Spinal cord (tissue), 10 donors: ENCODE measurements around the gene COLGALT1. TPM values are rescaled to one million over a fixed set of nuclear protein-coding genes. Genes with fewer than 3 reads are reported as not detected.

Experiments
- DNase-seq, 6 donors: peaks; one replicate each; pipeline versions ENCODE4 v3.0.0 to v3.0.0-alpha.2; 2013 to 2015; ENCODE audit warnings: low spot score in 6 of 6, low read depth in 4 of 6
- H3K27ac ChIP-seq: one replicate; pipeline ENCODE4 v1.5.1; 2013; ENCODE audit warnings: low read depth, low read length, control low read depth
- H3K27me3 ChIP-seq: one replicate; pipeline ENCODE4 v1.6.1; 2013; ENCODE audit warnings: low read length; ENCODE audit not compliant: control insufficient read depth, insufficient read depth
- H3K36me3 ChIP-seq: one replicate; pipeline ENCODE4 v1.6.1; 2013; ENCODE audit warnings: low read length; ENCODE audit not compliant: control insufficient read depth, insufficient read depth
- H3K4me1 ChIP-seq: one replicate; pipeline ENCODE4 v1.6.1; 2013; ENCODE audit warnings: low read length; ENCODE audit not compliant: control insufficient read depth, insufficient read depth
- H3K4me3 ChIP-seq: one replicate; pipeline ENCODE4 v1.5.1; 2013; ENCODE audit warnings: low read depth, low read length, control low read depth
- H3K9me3 ChIP-seq: one replicate; pipeline ENCODE4 v1.6.1; 2013; ENCODE audit warnings: low read length; ENCODE audit not compliant: control insufficient read depth, insufficient read depth
- WGBS: methylation state at CpG from one replicate; pipeline ENCODE4 v1.1.5; 2013; ENCODE audit warnings: missing lambda C conversion rate; ENCODE audit not compliant: insufficient coverage; 5-methylcytosine and 5-hydroxymethylcytosine counted together
- polyA plus RNA-seq, 2 donors: library from polyadenylated mRNA; unstranded; fragments of 120-200 nt; gene quantifications; one replicate each; pipeline ENCODE4 v1.2.1, GENCODE V29; 2013; ENCODE audit not compliant: insufficient read length in 2 of 2
- total RNA-seq, 2 donors: library from RNA; depleted of rRNA in 1 of 2; stranded (reverse); fragments of 120-200 nt in 1 of 2; fragments of >200 nt in 1 of 2; gene quantifications; one replicate each; pipeline versions ENCODE4 v1.2.3 to v1.2.4, GENCODE V29; 2013 to 2014
- donor health status: healthy.

The COLGALT1 gene
- total and polyA plus RNA-seq, 4 donors: 24.3 to 64.5 (median 39.8) TPM

GRCh38 chr19:17529239-17530158 lies 25.9 kb upstream of the COLGALT1 start:
- 90% methylated on average over 5 of the region's 8 CpGs for WGBS
- no peak overlapping the region for H3K4me3 ChIP-seq
- no peak overlapping the region for H3K27ac ChIP-seq
- H3K4me1 ChIP-seq: peaks cover 5% of the 10 kb centered on the region
- no peaks in the 10 kb centered on the region for H3K9me3 ChIP-seq
- H3K27me3 ChIP-seq: no peaks in the 10 kb centered on the region
- DNase-seq: no peak
- no peaks in the 10 kb centered on the region for H3K36me3 ChIP-seq

GRCh38 chr19:17530586-17530985 lies 24.9 kb upstream of the COLGALT1 start:
- DNase-seq: no peak
- Histone ChIP-seq H3K4me1 (peaks cover 5% of the 10 kb centered on the region), H3K4me3 (no peak overlapping the region), H3K9me3 (no peaks in the 10 kb centered on the region), H3K27me3 (no peaks in the 10 kb centered on the region), H3K27ac (no peak overlapping the region), H3K36me3 (no peaks in the 10 kb centered on the region)
- WGBS: 0% methylated on average over 2 of the region's 8 CpGs

- Histone ChIP-seq H3K9me3 (no peaks in the 10 kb centered on the region), H3K36me3 (no peaks in the 10 kb centered on the region), H3K27me3 (no peaks in the 10 kb centered on the region), H3K27ac (no peak overlapping the region), H3K4me1 (peaks cover 5% of the 10 kb centered on the region), H3K4me3 (no peak overlapping the region)
- DNase-seq: no peak
- 89% methylated on average over 16 of the region's 16 CpGs for WGBS
Measured at GRCh38 chr19:17532116-17532515, 23.3 kb upstream of the COLGALT1 start.

- peaks cover 5% of the 10 kb centered on the region for H3K4me1 ChIP-seq
- DNase-seq: no peak
- no peak overlapping the region for H3K4me3 ChIP-seq
- WGBS: 79% methylated on average over 7 of the region's 7 CpGs
- H3K27ac ChIP-seq: no peak overlapping the region
- no peaks in the 10 kb centered on the region for H3K27me3 ChIP-seq
- H3K9me3 ChIP-seq: no peaks in the 10 kb centered on the region
- H3K36me3 ChIP-seq: no peaks in the 10 kb centered on the region
Measured at GRCh38 chr19:17532557-17532956, 22.9 kb upstream of the COLGALT1 start.

GRCh38 chr19:17534767-17535166 lies 20.7 kb upstream of the COLGALT1 start:
- no peak overlapping the region for H3K4me3 ChIP-seq
- DNase-seq: no peak

GRCh38 chr19:17536955-17537354 lies 18.5 kb upstream of the COLGALT1 start:
- Histone ChIP-seq H3K9me3 (no peaks in the 10 kb centered on the region), H3K36me3 (no peaks in the 10 kb centered on the region), H3K27me3 (no peaks in the 10 kb centered on the region), H3K4me3 (no peak overlapping the region), H3K27ac (no peak overlapping the region), H3K4me1 (peaks cover 14% of the 10 kb centered on the region)
- WGBS: 77% methylated on average over 5 of the region's 6 CpGs
- no peak for DNase-seq

More at GRCh38 chr19:17534767-17535166, 20.7 kb upstream of the COLGALT1 start:
- no peak overlapping the region for H3K27ac ChIP-seq
- H3K36me3 ChIP-seq: no peaks in the 10 kb centered on the region
- no peaks in the 10 kb centered on the region for H3K27me3 ChIP-seq
- H3K9me3 ChIP-seq: no peaks in the 10 kb centered on the region
- H3K4me1 ChIP-seq: peaks cover 17% of the 10 kb centered on the region

GRCh38 chr19:17538684-17539237 lies 16.7 kb upstream of the COLGALT1 start:
- peak in 1 of 6 donors; percentile 11 for DNase-seq
- H3K27ac ChIP-seq: no peak overlapping the region
- no peaks in the 10 kb centered on the region for H3K36me3 ChIP-seq
- WGBS: 4% methylated on average over 13 of the region's 13 CpGs
- H3K4me1 ChIP-seq: peaks cover 14% of the 10 kb centered on the region
- peak overlapping the region; percentile 45 for H3K4me3 ChIP-seq
- H3K27me3 ChIP-seq: no peaks in the 10 kb centered on the region
- H3K9me3 ChIP-seq: no peaks in the 10 kb centered on the region

- peak; percentile 28 to 98 (median 79) for DNase-seq
- no peak overlapping the region for H3K27ac ChIP-seq
- H3K4me1 ChIP-seq: peaks cover 14% of the 10 kb centered on the region
- no peaks in the 10 kb centered on the region for H3K36me3 ChIP-seq
- H3K9me3 ChIP-seq: no peaks in the 10 kb centered on the region
- under 1% methylated on average over 80 of the region's 82 CpGs for WGBS
- H3K4me3 ChIP-seq: peak overlapping the region; percentile 45
- H3K27me3 ChIP-seq: no peaks in the 10 kb centered on the region
Measured at GRCh38 chr19:17539238-17540117, 16.0 kb upstream of the COLGALT1 start.

- no peaks in the 10 kb centered on the region for H3K36me3 ChIP-seq
- H3K4me3 ChIP-seq: no peak overlapping the region
- H3K27me3 ChIP-seq: no peaks in the 10 kb centered on the region
- H3K4me1 ChIP-seq: peaks cover 14% of the 10 kb centered on the region
- WGBS: 60% methylated on average over 30 of the region's 30 CpGs
- DNase-seq: no peak
- no peaks in the 10 kb centered on the region for H3K9me3 ChIP-seq
- H3K27ac ChIP-seq: no peak overlapping the region
Measured at GRCh38 chr19:17540174-17540573, 15.3 kb upstream of the COLGALT1 start.
